GM06990 (cell line): ENCODE results near the gene BCAS3.

Experiments
- DNase-seq: peaks from one replicate; pipeline ENCODE4 v3.0.0-alpha.2; 2011; ENCODE audit not compliant: insufficient read length; ENCODE audit errors: extremely low read depth
- H3K27me3 ChIP-seq: replicated peaks from 2 replicates; pipeline ENCODE4 v1.6.0; 2011; ENCODE audit warnings: low read length; ENCODE audit not compliant: control insufficient read depth, insufficient read depth
- H3K36me3 ChIP-seq: 2 replicates; pipeline ENCODE4 v1.5.1; 2011; ENCODE audit warnings: low read length; ENCODE audit not compliant: control insufficient read depth, insufficient read depth
- H3K4me3 ChIP-seq: replicated peaks from 2 replicates; pipeline ENCODE4 v1.5.1; 2011; ENCODE audit warnings: low read depth, mild to moderate bottlenecking, control low read depth, low read length
- TF ChIP-seq, protein P1 (sequence below): IDR thresholded peaks from 2 replicates; pipeline ENCODE4 v1.5.1; 2011; ENCODE audit warnings: low read length, control low read depth, mild to moderate bottlenecking, inconsistent platforms; ENCODE audit not compliant: insufficient read depth, poor library complexity, severe bottlenecking

Gene BCAS3

DNA sequence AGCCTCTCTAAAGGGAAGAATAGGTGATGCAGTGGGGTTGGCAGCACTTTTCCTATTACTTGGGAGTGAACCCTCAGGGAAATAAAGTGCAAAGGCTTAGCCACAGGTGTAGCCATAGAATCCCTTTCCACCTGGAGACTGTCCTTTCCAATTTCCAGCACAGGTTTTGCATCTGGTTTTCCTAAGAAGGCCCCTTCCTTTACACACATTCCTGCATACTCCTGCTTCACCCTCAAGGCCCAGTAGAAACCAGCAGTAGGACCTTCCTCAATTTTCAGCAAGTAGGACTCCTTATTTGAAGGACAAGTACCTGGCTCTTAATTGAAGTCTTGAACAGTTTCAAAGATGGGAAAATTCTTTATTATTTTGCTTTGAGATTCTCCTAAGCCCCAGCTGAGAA lies 550.2 kb downstream of the BCAS3 start:
- DNase-seq, result no peak
- Histone ChIP-seq H3K36me3 (no peaks in the 10 kb centered on the region), H3K4me3 (no peak overlapping the region), H3K27me3 (no peaks in the 10 kb centered on the region)
- TF ChIP-seq, protein P1, sequence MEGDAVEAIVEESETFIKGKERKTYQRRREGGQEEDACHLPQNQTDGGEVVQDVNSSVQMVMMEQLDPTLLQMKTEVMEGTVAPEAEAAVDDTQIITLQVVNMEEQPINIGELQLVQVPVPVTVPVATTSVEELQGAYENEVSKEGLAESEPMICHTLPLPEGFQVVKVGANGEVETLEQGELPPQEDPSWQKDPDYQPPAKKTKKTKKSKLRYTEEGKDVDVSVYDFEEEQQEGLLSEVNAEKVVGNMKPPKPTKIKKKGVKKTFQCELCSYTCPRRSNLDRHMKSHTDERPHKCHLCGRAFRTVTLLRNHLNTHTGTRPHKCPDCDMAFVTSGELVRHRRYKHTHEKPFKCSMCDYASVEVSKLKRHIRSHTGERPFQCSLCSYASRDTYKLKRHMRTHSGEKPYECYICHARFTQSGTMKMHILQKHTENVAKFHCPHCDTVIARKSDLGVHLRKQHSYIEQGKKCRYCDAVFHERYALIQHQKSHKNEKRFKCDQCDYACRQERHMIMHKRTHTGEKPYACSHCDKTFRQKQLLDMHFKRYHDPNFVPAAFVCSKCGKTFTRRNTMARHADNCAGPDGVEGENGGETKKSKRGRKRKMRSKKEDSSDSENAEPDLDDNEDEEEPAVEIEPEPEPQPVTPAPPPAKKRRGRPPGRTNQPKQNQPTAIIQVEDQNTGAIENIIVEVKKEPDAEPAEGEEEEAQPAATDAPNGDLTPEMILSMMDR, result no peak

DNA sequence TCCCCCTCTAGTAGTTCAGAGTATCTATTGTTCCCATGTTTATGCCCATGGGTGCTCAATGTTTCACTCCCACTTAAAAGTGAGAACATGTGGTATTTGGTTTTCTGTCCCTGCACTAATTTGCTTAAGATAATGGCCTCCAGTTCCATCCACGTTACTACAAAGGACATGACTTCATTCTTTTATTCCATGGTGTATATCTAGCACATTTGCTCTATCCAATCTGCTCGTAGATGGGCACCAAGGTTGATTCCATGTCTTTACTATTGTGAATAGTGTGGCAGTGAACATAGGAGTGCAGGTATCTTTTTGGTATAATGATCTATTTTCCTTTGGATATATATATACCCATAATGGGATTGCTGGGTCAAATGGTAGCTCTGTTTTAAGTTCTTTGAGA lies 552.8 kb downstream of the BCAS3 start:
- TF ChIP-seq, protein P1, result no peak
- no peak for DNase-seq
- H3K4me3 ChIP-seq, result no peak overlapping the region

DNA sequence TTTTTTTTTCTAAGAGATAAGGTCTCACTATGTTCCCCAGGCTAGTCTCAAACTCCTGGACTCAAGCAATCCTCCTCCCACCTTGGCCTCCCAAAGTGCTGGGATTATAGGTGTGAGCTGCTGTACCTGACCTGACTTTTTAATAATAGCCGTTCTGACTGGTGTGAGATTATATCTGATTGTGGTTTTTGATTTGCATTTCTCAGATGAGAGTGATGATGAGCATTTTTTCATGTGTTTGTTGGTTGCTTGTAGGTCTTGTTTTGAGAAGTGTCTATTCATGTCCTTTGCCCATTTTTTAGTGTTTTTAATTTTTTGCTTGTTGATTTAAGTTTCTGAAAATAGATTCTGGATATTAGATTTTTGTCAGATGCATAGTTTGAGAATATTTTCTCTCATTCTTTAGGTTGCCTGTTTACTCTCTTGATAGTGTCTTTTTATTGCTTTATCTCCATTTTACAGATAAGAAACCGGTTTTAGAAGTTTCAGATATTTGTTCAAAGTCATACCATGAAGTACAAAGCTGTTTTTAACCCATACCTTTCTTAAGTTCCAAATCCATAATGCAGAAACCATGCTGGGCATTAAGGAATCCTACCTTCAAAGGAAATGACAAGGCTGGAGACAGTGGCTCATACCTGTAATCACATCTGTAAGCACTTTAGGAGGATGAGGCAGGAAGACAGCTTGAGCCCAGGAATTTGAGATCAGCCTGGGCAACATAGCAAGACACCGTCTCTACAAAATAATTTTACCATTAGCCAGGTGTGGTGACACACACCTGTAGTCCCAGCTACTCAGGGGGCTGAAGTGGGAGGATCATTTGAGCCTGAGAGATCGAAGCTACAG lies 553.5 kb downstream of the BCAS3 start:
- TF ChIP-seq, protein P1, result no peak
- Histone ChIP-seq H3K36me3 (no peaks in the 10 kb centered on the region), H3K4me3 (no peak overlapping the region), H3K27me3 (no peaks in the 10 kb centered on the region)
- no peak for DNase-seq

More for the DNA sequence above, 552.8 kb downstream of the BCAS3 start:
- H3K36me3 ChIP-seq, result no peaks in the 10 kb centered on the region
- no peaks in the 10 kb centered on the region for H3K27me3 ChIP-seq

DNA sequence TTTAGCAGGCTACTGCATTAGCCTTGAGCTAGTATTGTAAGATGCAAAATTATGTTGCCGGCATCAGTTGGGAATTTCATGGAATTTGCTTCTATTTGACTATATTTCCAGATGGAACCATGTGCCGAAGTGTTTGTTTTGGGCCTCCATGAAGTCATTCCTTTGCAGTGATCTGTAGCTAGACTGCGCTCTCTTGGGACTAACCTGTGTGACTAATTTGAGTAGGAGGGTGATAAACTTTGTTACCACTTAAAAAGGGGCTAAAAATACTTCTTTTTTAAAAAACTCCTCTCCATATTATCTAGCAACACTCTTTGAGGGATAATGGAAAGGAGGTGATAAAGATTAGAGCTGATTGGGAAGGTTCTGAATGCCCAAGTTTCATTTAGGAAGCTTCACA lies 555.2 kb downstream of the BCAS3 start:
- no peaks in the 10 kb centered on the region for H3K36me3 ChIP-seq
- no peak overlapping the region for H3K4me3 ChIP-seq
- TF ChIP-seq, protein P1, result no peak
- no peaks in the 10 kb centered on the region for H3K27me3 ChIP-seq
- no peak for DNase-seq

DNA sequence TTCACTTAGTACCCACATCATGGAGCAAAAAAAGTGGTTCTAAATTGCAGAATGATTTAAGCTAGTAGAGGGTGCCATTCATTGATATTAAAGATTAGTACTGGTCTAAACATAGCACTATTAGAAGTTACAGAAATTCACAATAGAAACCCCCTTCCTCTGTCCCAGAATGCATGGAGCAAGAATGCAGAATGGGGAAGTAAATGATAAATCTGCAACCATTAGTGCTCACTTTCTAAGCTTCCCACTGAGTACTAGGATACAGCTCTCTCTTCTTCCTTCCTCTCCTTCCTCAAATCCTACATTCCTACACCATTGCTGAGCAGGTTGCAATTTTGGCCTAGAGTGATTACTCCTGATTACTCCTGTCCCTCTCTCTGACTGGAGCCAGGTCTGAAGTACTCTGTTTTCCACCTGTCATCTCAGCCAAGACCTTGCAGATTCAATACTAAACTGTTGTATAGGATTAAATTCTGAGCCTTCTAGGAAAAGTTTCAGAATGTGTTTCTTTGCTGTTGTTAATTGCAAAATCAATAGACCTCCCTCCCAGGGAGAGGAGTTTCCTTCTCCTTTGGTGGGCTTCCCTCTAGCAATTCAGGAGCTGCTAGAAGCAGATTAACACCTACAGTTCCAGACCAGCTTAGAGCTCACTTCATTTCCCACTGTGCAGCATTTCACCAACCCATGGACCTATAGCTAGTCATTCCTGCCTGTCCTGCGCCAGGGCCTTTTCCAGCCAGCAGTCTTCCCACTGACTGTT lies 556.5 kb downstream of the BCAS3 start:
- DNase-seq, result no peak
- Histone ChIP-seq H3K4me3 (no peak overlapping the region), H3K27me3 (no peaks in the 10 kb centered on the region), H3K36me3 (no peaks in the 10 kb centered on the region)
- TF ChIP-seq, protein P1, result no peak
